ENCODE data around the gene MRPL53.

Gene MRPL53

DNA sequence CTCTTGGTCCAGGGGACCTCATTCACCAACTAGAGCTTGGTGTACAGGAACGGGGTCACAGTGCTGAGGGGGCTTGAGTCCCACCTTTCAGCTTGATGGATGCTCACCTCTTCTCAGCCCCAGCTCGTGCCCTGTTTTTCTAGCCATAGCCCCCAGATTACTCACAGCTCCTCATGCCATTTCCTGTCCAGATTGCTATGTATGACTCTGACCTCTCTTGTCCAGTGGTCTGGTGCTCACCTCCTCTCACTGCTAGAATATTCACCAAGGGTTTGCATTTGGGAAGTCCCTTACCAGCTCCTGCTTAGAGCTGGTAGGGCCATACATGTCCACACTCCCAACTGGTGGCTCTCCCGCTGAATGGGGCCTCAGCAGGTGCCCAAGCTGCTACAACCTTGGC, 21.1 kb upstream of the MRPL53 start:
- Histone ChIP-seq H3K4me3 (replicated peaks; ENCODE audit: insufficient read depth, low read length) (no peak overlapping the region), H3K27ac (replicated peaks) (no peak overlapping the region), H3K27me3 (ENCODE audit: insufficient read depth, poor library complexity, severe bottlenecking) (peaks cover 12% of the 10 kb centered on the region)
- TF ChIP-seq GABPA (IDR thresholded peaks at IDR 0.05; ENCODE audit: low read depth) (no peak), SPI1 (IDR thresholded peaks at IDR 0.05; ENCODE audit: borderline replicate concordance, low read depth) (no peak), POLR2AphosphoS5 (IDR thresholded peaks at IDR 0.05; ENCODE audit: low read depth) (no peak)
- TF ChIP-seq, protein P1, sequence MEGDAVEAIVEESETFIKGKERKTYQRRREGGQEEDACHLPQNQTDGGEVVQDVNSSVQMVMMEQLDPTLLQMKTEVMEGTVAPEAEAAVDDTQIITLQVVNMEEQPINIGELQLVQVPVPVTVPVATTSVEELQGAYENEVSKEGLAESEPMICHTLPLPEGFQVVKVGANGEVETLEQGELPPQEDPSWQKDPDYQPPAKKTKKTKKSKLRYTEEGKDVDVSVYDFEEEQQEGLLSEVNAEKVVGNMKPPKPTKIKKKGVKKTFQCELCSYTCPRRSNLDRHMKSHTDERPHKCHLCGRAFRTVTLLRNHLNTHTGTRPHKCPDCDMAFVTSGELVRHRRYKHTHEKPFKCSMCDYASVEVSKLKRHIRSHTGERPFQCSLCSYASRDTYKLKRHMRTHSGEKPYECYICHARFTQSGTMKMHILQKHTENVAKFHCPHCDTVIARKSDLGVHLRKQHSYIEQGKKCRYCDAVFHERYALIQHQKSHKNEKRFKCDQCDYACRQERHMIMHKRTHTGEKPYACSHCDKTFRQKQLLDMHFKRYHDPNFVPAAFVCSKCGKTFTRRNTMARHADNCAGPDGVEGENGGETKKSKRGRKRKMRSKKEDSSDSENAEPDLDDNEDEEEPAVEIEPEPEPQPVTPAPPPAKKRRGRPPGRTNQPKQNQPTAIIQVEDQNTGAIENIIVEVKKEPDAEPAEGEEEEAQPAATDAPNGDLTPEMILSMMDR (IDR thresholded peaks at IDR 0.05; ENCODE audit: insufficient read depth, low read length): no peak
- TF ChIP-seq, protein P2, sequence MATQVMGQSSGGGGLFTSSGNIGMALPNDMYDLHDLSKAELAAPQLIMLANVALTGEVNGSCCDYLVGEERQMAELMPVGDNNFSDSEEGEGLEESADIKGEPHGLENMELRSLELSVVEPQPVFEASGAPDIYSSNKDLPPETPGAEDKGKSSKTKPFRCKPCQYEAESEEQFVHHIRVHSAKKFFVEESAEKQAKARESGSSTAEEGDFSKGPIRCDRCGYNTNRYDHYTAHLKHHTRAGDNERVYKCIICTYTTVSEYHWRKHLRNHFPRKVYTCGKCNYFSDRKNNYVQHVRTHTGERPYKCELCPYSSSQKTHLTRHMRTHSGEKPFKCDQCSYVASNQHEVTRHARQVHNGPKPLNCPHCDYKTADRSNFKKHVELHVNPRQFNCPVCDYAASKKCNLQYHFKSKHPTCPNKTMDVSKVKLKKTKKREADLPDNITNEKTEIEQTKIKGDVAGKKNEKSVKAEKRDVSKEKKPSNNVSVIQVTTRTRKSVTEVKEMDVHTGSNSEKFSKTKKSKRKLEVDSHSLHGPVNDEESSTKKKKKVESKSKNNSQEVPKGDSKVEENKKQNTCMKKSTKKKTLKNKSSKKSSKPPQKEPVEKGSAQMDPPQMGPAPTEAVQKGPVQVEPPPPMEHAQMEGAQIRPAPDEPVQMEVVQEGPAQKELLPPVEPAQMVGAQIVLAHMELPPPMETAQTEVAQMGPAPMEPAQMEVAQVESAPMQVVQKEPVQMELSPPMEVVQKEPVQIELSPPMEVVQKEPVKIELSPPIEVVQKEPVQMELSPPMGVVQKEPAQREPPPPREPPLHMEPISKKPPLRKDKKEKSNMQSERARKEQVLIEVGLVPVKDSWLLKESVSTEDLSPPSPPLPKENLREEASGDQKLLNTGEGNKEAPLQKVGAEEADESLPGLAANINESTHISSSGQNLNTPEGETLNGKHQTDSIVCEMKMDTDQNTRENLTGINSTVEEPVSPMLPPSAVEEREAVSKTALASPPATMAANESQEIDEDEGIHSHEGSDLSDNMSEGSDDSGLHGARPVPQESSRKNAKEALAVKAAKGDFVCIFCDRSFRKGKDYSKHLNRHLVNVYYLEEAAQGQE (IDR thresholded peaks at IDR 0.05; ENCODE audit: insufficient replicate concordance, low read depth): no peak
- DNase-seq (ENCODE audit: low read depth in 1 of 2, low spot score in 1 of 2): no peak

DNA sequence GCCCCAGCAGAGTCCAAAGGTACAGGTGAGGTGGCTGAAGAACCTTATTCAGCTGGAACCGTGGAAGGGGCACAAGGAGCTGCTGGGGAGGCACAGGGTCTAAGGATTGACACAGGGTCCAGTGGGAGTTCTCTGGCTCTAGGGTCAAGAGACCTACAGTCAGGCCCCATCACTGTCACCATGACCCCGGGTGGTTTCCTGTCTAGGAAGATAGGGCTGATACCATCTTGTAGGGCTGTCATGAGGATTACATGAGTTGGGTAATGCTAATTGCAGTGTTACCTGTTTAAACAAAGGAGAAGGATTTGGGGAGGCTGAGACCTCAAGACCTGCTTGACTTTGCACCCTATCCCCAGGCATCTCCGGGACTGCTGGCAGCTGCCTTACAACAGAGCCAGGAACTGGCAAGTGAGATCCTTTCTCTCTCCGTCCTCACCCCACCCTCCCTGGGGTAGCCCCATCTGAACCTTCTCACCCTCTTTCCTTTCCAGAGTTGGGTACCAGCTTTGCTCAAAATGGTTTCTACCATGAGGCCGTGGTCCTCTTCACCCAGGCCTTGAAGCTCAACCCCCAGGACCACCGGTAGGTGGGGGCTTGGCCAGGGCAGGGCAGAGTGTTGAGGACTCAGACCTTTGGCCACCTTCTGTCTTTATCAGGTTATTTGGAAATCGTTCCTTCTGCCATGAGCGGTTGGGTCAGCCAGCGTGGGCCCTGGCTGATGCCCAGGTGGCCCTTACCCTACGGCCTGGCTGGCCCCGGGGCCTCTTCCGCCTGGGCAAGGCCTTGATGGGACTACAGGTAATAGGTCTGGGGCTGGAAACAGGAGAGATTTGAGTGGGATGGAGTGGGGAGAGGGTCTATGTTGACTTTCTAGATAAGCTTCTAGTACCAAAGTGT, 19.4 kb upstream of the MRPL53 start:
- no peaks in the 10 kb centered on the region for H3K27me3 ChIP-seq (ENCODE audit: insufficient read depth, poor library complexity, severe bottlenecking)
- no peak for DNase-seq (ENCODE audit: low read depth in 1 of 2, low spot score in 1 of 2)
- TF ChIP-seq, protein P2 (IDR thresholded peaks at IDR 0.05; ENCODE audit: insufficient replicate concordance, low read depth): no peak
- TF ChIP-seq, protein P1 (IDR thresholded peaks at IDR 0.05; ENCODE audit: insufficient read depth, low read length): no peak
- no peak for TF ChIP-seq GABPA (IDR thresholded peaks at IDR 0.05; ENCODE audit: low read depth)
- no peak for TF ChIP-seq SPI1 (IDR thresholded peaks at IDR 0.05; ENCODE audit: borderline replicate concordance, low read depth)
- TF ChIP-seq POLR2AphosphoS5 (IDR thresholded peaks at IDR 0.05; ENCODE audit: low read depth): no peak

DNA sequence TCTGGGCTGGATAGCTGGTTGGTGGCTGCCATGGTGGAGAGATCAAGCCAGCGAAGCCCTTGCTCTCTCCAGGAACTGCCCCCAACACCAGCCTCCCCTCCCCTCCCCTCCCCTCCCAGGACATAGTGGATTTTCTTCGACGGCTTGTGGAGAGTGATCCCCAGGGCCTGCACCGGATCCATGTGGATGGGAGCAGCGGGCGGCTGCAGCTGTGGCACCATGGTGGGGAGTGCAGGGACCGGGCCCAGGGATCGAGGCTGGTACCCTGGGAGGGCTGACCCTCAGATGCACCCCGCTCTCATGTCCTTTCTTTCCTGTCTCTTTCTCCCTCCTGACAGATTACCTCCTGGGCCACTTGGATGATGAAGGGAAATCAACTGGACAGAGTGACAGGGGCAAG, 17.4 kb upstream of the MRPL53 start:
- TF ChIP-seq SPI1 (IDR thresholded peaks at IDR 0.05; ENCODE audit: borderline replicate concordance, low read depth): no peak
- TF ChIP-seq, protein P1 (IDR thresholded peaks at IDR 0.05; ENCODE audit: insufficient read depth, low read length): no peak
- TF ChIP-seq, protein P2 (IDR thresholded peaks at IDR 0.05; ENCODE audit: insufficient replicate concordance, low read depth): no peak
- TF ChIP-seq POLR2AphosphoS5 (IDR thresholded peaks at IDR 0.05; ENCODE audit: low read depth): no peak
- no peak for TF ChIP-seq GABPA (IDR thresholded peaks at IDR 0.05; ENCODE audit: low read depth)
- Histone ChIP-seq H3K27ac (replicated peaks) (no peak overlapping the region), H3K27me3 (ENCODE audit: insufficient read depth, poor library complexity, severe bottlenecking) (no peaks in the 10 kb centered on the region), H3K4me3 (replicated peaks; ENCODE audit: insufficient read depth, low read length) (no peak overlapping the region)
- DNase-seq (ENCODE audit: low read depth in 1 of 2, low spot score in 1 of 2): no peak

More for the DNA sequence above, 19.4 kb upstream of the MRPL53 start:
- Histone ChIP-seq H3K27ac (replicated peaks) (no peak overlapping the region), H3K4me3 (replicated peaks; ENCODE audit: insufficient read depth, low read length) (no peak overlapping the region)
